Mammary epithelial cell (primary cell): ENCODE measurements around the gene UNC13D.
A peak's percentile ranks its signal among the peaks of the same experiment; 100 is the strongest.

Experiments
- CTCF ChIP-seq, 2 donors: IDR thresholded peaks in 1 of 2; conservative IDR thresholded peaks in 1 of 2; 2 replicates each; pipeline ENCODE4 v1.5.1; 2011 to 2012; ENCODE audit warnings: inconsistent platforms in 2 of 2, low read length in 2 of 2, mild to moderate bottlenecking in 2 of 2, control low read depth in 1 of 2, low read depth in 1 of 2; ENCODE audit not compliant: insufficient read depth in 1 of 2; ENCODE audit errors: extremely low read depth in 1 of 2
- EZH2 ChIP-seq: IDR thresholded peaks from 2 replicates; pipeline ENCODE4 v1.6.1; 2012; ENCODE audit warnings: low read length, inconsistent platforms, borderline replicate concordance

- TF ChIP-seq EZH2 (no peak), CTCF (conservative IDR thresholded peaks at IDR 0.05 in 1 of 2, IDR thresholded peaks at IDR 0.05 in 1 of 2; ENCODE audit: extremely low read depth in 1 of 2, insufficient read depth in 1 of 2, low read depth in 1 of 2, low read length in 2 of 2) (peak; percentile 85)
These were observed 981 bp upstream of the UNC13D start for GRCh38 chr17:75845058-75845711.
